ENCODE measurements around the gene FARS2. TPM values are rescaled to one million over a fixed set of nuclear protein-coding genes. Genes with fewer than 3 reads are reported as not detected.

Gene FARS2
- total RNA-seq, 1 donor from 2014 or later: 21.9 TPM

DNA sequence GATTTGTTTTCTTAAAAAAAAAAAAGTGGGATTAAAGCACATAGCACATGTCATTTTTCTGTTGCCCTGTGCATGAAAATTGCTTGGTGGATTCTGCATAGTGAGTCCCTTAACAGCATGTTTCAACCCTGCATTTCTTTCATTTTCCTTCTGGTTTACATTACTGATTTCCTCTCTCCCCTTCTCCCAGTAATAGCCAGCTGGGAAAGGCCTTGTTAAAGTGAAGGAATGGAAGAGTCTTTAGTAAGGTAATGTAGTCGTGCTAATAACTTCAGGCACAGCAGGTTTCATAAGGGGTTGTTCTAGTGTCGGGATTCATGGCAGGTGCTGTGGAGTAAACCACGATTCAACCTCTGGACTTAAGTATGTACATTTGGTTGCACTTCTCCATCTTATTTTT lies 202.4 kb downstream of the FARS2 start:
- no peak for DNase-seq (ENCODE audit: extremely low spot score, unreplicated experiment)
- no peaks in the 10 kb centered on the region for H3K27me3 Mint-ChIP-seq

DNA sequence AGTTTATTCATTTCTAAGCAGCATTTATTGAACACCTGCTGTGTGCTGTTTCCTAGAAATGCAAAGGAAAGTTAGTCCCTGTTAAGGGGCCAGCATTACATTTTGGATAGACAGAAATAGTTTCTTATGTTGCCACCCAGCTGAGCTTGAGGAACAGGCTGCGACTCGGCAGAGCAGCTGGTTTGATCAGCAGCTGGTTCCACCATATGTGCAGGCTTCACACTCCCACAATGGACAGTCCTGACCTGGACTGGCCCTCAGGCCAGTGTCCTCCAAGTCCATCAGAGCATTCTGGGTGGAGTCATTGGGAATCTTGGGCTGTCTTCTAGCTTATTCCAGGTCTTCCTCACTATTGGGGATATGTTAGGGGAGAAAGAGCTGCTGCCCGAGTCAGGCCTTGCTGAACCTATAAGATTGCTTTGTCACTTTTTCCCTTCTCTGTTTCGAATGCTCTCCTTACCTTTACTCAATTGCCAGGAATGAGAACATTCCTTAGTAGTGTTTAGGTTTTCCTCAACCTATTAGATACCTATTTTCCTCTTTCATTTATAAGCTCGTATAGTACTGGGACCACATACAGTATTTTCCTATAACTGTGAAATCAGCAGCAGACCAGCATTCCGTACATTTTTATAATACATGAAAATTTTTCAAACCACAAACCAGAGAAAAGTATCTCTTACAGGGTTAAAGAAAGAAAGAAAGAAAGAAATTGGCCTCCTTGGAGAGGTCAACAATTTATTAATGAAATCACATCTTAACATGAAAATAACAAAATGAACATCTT lies 203.0 kb downstream of the FARS2 start:
- no peaks in the 10 kb centered on the region for H3K9me3 Mint-ChIP-seq
- H3K27me3 Mint-ChIP-seq: no peaks in the 10 kb centered on the region
- TF ChIP-seq, protein P1, sequence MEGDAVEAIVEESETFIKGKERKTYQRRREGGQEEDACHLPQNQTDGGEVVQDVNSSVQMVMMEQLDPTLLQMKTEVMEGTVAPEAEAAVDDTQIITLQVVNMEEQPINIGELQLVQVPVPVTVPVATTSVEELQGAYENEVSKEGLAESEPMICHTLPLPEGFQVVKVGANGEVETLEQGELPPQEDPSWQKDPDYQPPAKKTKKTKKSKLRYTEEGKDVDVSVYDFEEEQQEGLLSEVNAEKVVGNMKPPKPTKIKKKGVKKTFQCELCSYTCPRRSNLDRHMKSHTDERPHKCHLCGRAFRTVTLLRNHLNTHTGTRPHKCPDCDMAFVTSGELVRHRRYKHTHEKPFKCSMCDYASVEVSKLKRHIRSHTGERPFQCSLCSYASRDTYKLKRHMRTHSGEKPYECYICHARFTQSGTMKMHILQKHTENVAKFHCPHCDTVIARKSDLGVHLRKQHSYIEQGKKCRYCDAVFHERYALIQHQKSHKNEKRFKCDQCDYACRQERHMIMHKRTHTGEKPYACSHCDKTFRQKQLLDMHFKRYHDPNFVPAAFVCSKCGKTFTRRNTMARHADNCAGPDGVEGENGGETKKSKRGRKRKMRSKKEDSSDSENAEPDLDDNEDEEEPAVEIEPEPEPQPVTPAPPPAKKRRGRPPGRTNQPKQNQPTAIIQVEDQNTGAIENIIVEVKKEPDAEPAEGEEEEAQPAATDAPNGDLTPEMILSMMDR (conservative IDR thresholded peaks at IDR 0.05): no peak
- H3K4me3 Mint-ChIP-seq: no peak overlapping the region
- DNase-seq (ENCODE audit: extremely low spot score, unreplicated experiment): no peak
- no peak overlapping the region for H3K27ac Mint-ChIP-seq
- peaks cover 12% of the 10 kb centered on the region for H3K4me1 Mint-ChIP-seq (ENCODE audit: unreplicated experiment)
- no peaks in the 10 kb centered on the region for H3K36me3 Mint-ChIP-seq

More for the DNA sequence above, 202.4 kb downstream of the FARS2 start:
- Mint-ChIP-seq H3K27ac (no peak overlapping the region), H3K9me3 (no peaks in the 10 kb centered on the region), H3K4me1 (ENCODE audit: unreplicated experiment) (peaks cover 11% of the 10 kb centered on the region), H3K4me3 (no peak overlapping the region), H3K36me3 (no peaks in the 10 kb centered on the region)
- TF ChIP-seq, protein P1 (conservative IDR thresholded peaks at IDR 0.05): no peak

DNA sequence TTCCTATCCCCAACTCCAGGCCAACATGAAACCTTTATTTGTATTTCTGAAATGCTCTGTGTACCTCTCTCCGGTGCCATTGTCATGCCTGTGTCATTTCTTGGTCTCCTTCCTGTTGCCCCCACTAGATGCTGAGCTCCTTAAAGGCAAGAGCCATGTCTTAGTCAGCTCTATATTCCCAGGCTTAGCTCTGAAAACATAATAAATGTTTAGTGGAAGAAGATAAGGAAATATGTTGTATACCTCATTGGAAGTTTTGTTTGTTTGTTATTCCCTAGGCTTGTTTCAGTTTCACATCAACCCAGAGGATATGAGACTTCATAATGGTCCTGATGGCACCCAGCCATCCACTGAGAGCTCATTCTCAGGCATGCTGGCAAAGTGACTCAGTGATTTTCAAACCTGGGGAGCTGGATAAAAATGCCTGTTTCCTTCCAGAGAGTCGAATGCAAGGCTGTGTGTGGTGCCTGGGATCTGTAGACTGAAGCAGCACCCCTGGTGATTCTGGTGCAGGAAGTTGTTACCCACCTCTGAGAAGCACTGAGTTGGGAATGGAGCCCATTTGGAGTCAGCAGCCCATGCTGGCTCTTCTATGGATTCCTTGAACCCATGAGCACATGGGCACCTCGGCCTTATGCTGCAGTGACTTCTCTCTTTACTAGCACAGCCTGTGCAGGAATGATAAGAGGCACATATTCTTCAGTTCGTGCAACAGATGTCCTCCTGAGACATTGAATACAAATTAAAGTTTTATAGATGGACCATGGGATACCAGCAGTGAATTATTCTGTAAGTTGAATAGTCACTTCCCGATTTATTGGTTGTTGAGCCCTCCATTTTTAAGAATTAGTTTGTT lies 205.2 kb downstream of the FARS2 start:
- Mint-ChIP-seq H3K4me3 (no peak overlapping the region), H3K27me3 (no peaks in the 10 kb centered on the region), H3K36me3 (no peaks in the 10 kb centered on the region), H3K9me3 (no peaks in the 10 kb centered on the region), H3K4me1 (ENCODE audit: unreplicated experiment) (peaks cover 9% of the 10 kb centered on the region), H3K27ac (no peak overlapping the region)
- TF ChIP-seq, protein P1 (conservative IDR thresholded peaks at IDR 0.05): no peak
- no peak for DNase-seq (ENCODE audit: extremely low spot score, unreplicated experiment)

DNA sequence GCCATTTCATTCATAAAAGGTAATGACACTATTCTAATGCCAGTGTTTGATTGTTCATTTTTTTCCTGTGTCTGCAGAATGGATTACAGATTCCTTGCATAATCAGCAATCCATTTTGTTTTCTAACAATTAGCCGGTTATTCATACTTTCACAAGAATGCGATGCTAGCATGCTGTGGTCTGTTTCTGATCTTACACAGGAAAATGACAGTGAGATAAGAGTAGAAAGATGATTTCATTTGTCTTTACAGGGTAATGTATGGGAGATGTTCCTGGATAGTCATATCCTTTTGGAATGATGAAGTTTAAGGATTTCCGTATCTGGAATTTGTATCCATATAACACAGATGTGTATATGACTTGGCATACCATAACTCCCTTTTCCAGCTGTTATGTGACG lies 207.3 kb downstream of the FARS2 start:
- Mint-ChIP-seq H3K9me3 (no peaks in the 10 kb centered on the region), H3K27me3 (no peaks in the 10 kb centered on the region), H3K4me1 (ENCODE audit: unreplicated experiment) (peaks cover 6% of the 10 kb centered on the region), H3K4me3 (no peak overlapping the region), H3K27ac (no peak overlapping the region), H3K36me3 (no peaks in the 10 kb centered on the region)
- DNase-seq (ENCODE audit: extremely low spot score, unreplicated experiment): no peak
- TF ChIP-seq, protein P1 (conservative IDR thresholded peaks at IDR 0.05): no peak

DNA sequence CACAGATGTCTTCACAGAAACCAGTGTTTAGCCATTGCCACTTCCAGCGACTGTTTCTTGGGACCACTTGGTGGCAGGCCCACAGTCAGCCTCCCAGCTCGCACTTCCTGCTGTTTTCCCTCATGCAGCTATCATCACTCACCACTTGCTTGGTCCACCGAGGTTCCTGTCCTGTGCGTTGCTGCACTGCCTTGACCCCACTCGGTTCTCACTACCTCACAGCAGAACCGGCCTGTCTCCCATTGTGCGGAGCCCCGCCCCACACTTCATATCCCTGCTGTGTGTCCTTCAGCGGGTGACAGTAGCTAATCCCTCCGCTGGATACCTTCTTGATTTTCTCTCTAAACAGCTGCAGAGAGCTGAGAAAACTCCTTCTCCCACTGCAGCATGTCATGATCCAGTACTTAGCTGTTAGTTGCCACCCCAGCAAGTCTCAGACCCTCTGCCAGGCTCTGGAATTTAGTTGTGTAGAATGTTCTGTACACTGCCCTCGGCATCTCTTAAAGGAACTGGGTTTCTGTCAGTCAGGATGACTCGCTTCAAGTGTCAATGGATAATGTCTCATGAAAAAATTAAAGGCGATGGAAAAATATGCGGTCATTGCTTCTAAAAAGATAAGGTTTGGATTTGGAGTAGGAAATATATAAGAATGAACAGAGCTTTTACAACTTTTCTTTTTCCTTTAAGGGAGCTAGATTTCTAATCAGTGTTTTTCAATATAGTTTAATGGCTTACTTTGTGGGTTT lies 208.0 kb downstream of the FARS2 start:
- Mint-ChIP-seq H3K4me3 (no peak overlapping the region), H3K9me3 (no peaks in the 10 kb centered on the region), H3K36me3 (no peaks in the 10 kb centered on the region), H3K27me3 (no peaks in the 10 kb centered on the region), H3K27ac (no peak overlapping the region), H3K4me1 (ENCODE audit: unreplicated experiment) (peaks cover 6% of the 10 kb centered on the region)
- no peak for DNase-seq (ENCODE audit: extremely low spot score, unreplicated experiment)
- TF ChIP-seq, protein P1 (conservative IDR thresholded peaks at IDR 0.05): no peak
